Mesendoderm (in vitro differentiated cells): ENCODE measurements around the gene TAF4B. TPM values are rescaled to one million over a fixed set of nuclear protein-coding genes. Genes with fewer than 3 reads are reported as not detected.

Experiments
- DNase-seq: peaks from one replicate; pipeline ENCODE4 v3.0.0; 2013
- H2AK5ac ChIP-seq: 2 replicates; pipeline ENCODE4 v1.6.1; 2013; ENCODE audit warnings: low read length, inconsistent platforms
- H2BK120ac ChIP-seq: 2 replicates; pipeline ENCODE4 v1.6.1; 2013; ENCODE audit warnings: low read depth, mild to moderate bottlenecking, low read length, moderate library complexity, mixed read lengths
- H2BK15ac ChIP-seq: replicated peaks from 2 replicates; pipeline ENCODE4 v1.6.1; 2013; ENCODE audit warnings: low read depth, mild to moderate bottlenecking, moderate library complexity
- H2BK5ac ChIP-seq: 2 replicates; pipeline ENCODE4 v1.6.1; 2013; ENCODE audit warnings: low read length, inconsistent platforms
- H3K18ac ChIP-seq: 2 replicates; pipeline ENCODE4 v1.6.1; 2013; ENCODE audit warnings: mild to moderate bottlenecking, low read length, mixed read lengths
- H3K23ac ChIP-seq: one replicate; pipeline ENCODE4 v1.6.1; 2013; ENCODE audit warnings: low read length
- H3K27ac ChIP-seq: 2 replicates; pipeline ENCODE4 v1.5.1; 2013; ENCODE audit warnings: low read depth, mild to moderate bottlenecking, inconsistent platforms, low read length, moderate library complexity
- H3K27me3 ChIP-seq: 2 replicates; pipeline ENCODE4 v1.6.1; 2013; ENCODE audit warnings: low read length, control low read depth, mild to moderate bottlenecking, inconsistent platforms; ENCODE audit not compliant: insufficient read depth, poor library complexity
- H3K36me3 ChIP-seq: 2 replicates; pipeline ENCODE4 v1.6.1; 2013; ENCODE audit warnings: low read length, inconsistent platforms; ENCODE audit not compliant: control insufficient read depth, insufficient read depth
- H3K4ac ChIP-seq: one replicate; pipeline ENCODE4 v1.6.1; 2013; ENCODE audit warnings: low read depth, mild to moderate bottlenecking, low read length, moderate library complexity
- H3K4me1 ChIP-seq: 2 replicates; pipeline ENCODE4 v1.6.1; 2013; ENCODE audit warnings: low read depth, low read length, inconsistent platforms; ENCODE audit not compliant: control insufficient read depth
- H3K4me2 ChIP-seq: 2 replicates; pipeline ENCODE4 v1.6.1; 2013; ENCODE audit warnings: low read length
- H3K4me3 ChIP-seq: 2 replicates; pipeline ENCODE4 v1.5.1; 2013; ENCODE audit warnings: mild to moderate bottlenecking, low read length
- H3K56ac ChIP-seq: one replicate; pipeline ENCODE4 v1.6.1; 2013; ENCODE audit warnings: low read length
- H3K79me1 ChIP-seq: 2 replicates; pipeline ENCODE4 v1.6.1; 2013; ENCODE audit warnings: low read length, inconsistent platforms
- H3K79me2 ChIP-seq: 2 replicates; pipeline ENCODE4 v1.6.1; 2013; ENCODE audit warnings: mild to moderate bottlenecking, low read length; ENCODE audit not compliant: control insufficient read depth, insufficient read depth
- H3K9ac ChIP-seq: 2 replicates; pipeline ENCODE4 v1.6.1; 2013; ENCODE audit warnings: low read length, inconsistent platforms
- H4K5ac ChIP-seq: one replicate; pipeline ENCODE4 v1.6.1; 2013; ENCODE audit warnings: low read length
- H4K8ac ChIP-seq: one replicate; pipeline ENCODE4 v1.6.1; 2013; ENCODE audit warnings: low read depth, mild to moderate bottlenecking, control low read depth, low read length, moderate library complexity
- WGBS: extraction: QIAGEN DNeasy Blood & Tissue Kit; methylation state at CpG from one replicate; pipeline ENCODE4 v1.1.7; 2013; ENCODE audit warnings: low lambda C conversion rate, missing lambda C conversion rate; ENCODE audit not compliant: insufficient coverage; ENCODE audit errors: extremely low coverage; 5-methylcytosine and 5-hydroxymethylcytosine counted together
- polyA plus RNA-seq, 2 experiments: library from polyadenylated mRNA; stranded (reverse); fragments of 200-250 nt; gene quantifications; one replicate each; pipeline ENCODE4 v1.2.3, GENCODE V29; 2013

Gene TAF4B, protein sequence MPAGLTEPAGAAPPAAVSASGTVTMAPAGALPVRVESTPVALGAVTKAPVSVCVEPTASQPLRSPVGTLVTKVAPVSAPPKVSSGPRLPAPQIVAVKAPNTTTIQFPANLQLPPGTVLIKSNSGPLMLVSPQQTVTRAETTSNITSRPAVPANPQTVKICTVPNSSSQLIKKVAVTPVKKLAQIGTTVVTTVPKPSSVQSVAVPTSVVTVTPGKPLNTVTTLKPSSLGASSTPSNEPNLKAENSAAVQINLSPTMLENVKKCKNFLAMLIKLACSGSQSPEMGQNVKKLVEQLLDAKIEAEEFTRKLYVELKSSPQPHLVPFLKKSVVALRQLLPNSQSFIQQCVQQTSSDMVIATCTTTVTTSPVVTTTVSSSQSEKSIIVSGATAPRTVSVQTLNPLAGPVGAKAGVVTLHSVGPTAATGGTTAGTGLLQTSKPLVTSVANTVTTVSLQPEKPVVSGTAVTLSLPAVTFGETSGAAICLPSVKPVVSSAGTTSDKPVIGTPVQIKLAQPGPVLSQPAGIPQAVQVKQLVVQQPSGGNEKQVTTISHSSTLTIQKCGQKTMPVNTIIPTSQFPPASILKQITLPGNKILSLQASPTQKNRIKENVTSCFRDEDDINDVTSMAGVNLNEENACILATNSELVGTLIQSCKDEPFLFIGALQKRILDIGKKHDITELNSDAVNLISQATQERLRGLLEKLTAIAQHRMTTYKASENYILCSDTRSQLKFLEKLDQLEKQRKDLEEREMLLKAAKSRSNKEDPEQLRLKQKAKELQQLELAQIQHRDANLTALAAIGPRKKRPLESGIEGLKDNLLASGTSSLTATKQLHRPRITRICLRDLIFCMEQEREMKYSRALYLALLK
- 12.2 TPM for polyA plus RNA-seq (2013, experiment 1 of 2)
- polyA plus RNA-seq (2013, experiment 2 of 2) = 13.0 TPM

DNA sequence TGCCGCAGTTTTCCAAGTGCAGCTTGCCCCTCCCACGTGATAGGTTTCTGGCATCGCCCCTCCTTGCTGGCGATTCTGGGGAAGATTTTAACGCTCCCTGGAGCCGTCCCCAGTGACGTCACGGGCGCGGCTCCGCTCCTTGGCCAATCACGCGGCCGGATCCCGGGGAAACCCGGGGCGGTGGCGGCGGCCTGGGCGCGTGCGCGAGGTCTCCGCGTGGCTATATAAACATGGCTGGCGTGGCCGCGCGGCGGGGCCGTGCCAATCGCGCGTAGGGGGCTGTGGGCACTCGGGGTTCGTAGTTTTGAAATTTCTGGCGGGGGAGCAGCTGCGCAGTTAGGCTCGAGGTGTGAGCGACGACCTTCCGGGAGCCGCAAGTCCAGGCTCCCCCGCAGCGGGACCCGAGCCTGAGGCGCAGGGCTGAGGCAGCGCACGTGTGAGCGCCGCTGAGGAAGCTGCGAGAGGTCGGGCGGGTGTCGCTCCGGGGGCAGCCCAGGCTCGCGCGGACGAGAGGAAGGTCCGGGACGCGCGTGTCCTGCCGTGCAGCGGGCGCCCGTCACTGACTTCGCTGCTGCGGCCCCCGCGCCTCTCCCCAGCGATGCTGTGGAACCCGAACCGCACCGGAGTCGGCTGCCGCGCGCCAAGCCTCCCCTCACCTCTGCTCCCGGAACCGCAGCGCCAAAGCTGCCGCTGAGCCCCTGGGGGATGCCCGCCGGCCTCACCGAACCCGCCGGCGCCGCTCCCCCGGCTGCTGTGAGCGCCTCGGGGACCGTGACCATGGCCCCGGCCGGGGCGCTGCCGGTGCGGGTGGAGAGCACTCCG, at the start of gene TAF4B:
Gene TAF4B, plus strand, starts transcription at position 217 of the 822 bp plus-strand sequence. Its CDS starts 489 bp downstream, at position 706.
- H2BK5ac ChIP-seq = peak within 1 kb of the TSS; percentile 64
- peak within 1 kb of the TSS; percentile 70 for H3K4me3 ChIP-seq
- H2BK120ac ChIP-seq = no peak within 1 kb of the TSS
- no peak within 1 kb of the TSS for H2BK15ac ChIP-seq
- H3K9ac ChIP-seq = peak within 1 kb of the TSS; percentile 84
- H3K4me2 ChIP-seq = peak within 1 kb of the TSS; percentile 25
- H3K36me3 ChIP-seq = no peaks in the 10 kb centered on the region
- H3K27ac ChIP-seq = peak within 1 kb of the TSS; percentile 11
- WGBS = no CpG with 5 or more reads among the region's 101 CpGs
- peak within 1 kb of the TSS; percentile 21 for H3K4ac ChIP-seq
- H3K79me2 ChIP-seq = peaks cover 10% of the 10 kb centered on the region
- H2AK5ac ChIP-seq = no peak within 1 kb of the TSS
- H3K56ac ChIP-seq = peak within 1 kb of the TSS; percentile 94
- H3K18ac ChIP-seq = peak within 1 kb of the TSS; percentile 11
- no peaks in the 10 kb centered on the region for H3K27me3 ChIP-seq
- peaks cover 1% of the 10 kb centered on the region for H3K79me1 ChIP-seq
- peak within 1 kb of the TSS; percentile 67 for H3K23ac ChIP-seq
- H4K8ac ChIP-seq = no peak within 1 kb of the TSS
- no peak within 1 kb of the TSS for H4K5ac ChIP-seq
- H3K4me1 ChIP-seq = no peaks in the 10 kb centered on the region
- peak; percentile 97 for DNase-seq

DNA sequence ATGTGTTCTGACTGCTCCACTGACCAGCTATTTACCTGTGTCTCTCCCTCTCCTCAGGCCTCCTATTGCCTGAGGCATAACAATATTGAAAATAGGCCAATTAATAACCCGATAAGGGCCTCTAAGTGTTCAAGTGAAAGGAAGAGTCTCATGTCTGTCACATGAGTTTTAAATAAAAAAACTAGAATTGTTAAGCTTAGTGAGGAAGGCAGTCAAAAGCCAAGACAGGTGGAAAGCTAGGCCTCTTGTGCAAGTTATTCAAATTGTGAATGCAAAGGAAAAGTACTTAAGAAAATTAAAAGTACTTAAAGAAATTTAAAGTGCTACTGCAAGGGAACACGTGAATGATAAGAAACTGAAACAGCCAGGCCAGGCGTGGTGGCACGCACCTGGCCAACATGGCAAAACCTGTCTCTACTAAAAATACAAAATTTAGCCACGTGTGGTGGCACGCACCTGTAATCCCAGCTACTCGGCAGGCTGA, 44.9 kb upstream of the TAF4B start:
- Histone ChIP-seq H4K5ac (no peak overlapping the region), H3K4me3 (no peak overlapping the region), H3K9ac (no peak overlapping the region), H3K4me2 (no peak overlapping the region), H3K27me3 (no peaks in the 10 kb centered on the region), H2BK15ac (no peak overlapping the region), H4K8ac (no peak overlapping the region), H2BK120ac (no peak overlapping the region), H3K4me1 (no peaks in the 10 kb centered on the region), H2BK5ac (no peak overlapping the region), H2AK5ac (no peak overlapping the region), H3K23ac (no peak overlapping the region), H3K36me3 (no peaks in the 10 kb centered on the region), H3K56ac (no peak overlapping the region), H3K27ac (no peak overlapping the region), H3K4ac (no peak overlapping the region), H3K18ac (no peak overlapping the region), H3K79me1 (no peaks in the 10 kb centered on the region), H3K79me2 (no peaks in the 10 kb centered on the region)
- no CpG with 5 or more reads among the region's 7 CpGs for WGBS
- DNase-seq = no peak

DNA sequence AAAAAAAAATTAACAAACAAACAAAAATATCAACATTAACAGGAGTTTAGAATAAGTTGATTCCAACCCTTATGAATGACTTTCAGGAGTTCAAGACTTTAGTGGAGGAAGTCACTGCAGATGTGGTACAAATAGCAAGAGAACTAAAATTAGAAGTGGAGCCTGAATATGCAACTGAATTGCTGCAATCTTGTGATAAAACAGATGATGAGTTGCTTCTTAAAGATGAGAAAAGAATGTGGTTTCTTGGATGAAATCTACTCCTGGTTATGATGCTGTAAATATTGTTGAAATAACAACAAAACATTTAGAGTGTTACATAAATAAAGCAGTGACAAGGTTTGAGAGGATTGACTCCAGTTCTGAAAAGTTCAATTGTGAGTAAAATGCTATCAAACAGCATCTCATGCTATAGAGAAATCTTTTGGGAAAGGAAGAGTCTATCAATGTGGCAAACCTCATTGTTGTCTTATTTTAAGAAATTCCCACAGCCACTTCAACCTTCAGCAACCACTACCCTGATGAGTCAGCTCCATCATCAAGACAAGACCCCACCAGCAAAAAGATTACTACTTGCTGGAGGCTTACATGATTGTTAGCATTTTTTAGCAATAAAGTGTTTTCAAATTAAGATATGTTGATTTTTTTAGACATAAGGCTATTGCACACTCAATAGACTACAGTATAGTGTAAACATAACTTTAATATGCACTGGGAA, 42.7 kb upstream of the TAF4B start:
- Histone ChIP-seq H2BK5ac (no peak overlapping the region), H3K79me1 (no peaks in the 10 kb centered on the region), H3K23ac (no peak overlapping the region), H4K8ac (no peak overlapping the region), H3K27ac (no peak overlapping the region), H4K5ac (no peak overlapping the region), H3K27me3 (no peaks in the 10 kb centered on the region), H2BK120ac (no peak overlapping the region), H3K4me3 (no peak overlapping the region), H3K4me1 (no peaks in the 10 kb centered on the region), H3K4me2 (no peak overlapping the region), H3K56ac (no peak overlapping the region), H3K36me3 (no peaks in the 10 kb centered on the region), H3K4ac (no peak overlapping the region), H3K9ac (no peak overlapping the region), H3K79me2 (no peaks in the 10 kb centered on the region), H2BK15ac (no peak overlapping the region), H2AK5ac (no peak overlapping the region), H3K18ac (no peak overlapping the region)
- DNase-seq = no peak

DNA sequence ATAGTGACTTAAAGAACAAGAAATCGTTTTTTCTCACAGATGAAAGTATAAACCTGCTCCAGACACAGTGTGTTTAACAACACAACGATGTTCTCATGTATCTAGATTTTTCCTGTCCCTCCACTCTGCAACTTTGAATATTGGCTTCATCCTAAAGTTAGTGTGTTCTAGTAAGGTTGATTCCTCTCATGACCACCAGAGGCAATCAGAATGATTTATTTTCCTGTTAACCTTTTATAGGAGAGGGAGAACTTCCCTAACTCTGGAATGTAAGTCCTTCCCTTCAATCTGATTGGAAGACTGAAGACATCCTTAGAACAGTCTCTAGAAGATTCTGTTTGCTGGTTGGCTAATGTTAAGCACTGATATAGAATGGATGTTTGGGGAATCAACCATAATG, 41.0 kb upstream of the TAF4B start:
- DNase-seq = peak; percentile 75
- no peaks in the 10 kb centered on the region for H3K79me2 ChIP-seq
- no peak overlapping the region for H3K23ac ChIP-seq

DNA sequence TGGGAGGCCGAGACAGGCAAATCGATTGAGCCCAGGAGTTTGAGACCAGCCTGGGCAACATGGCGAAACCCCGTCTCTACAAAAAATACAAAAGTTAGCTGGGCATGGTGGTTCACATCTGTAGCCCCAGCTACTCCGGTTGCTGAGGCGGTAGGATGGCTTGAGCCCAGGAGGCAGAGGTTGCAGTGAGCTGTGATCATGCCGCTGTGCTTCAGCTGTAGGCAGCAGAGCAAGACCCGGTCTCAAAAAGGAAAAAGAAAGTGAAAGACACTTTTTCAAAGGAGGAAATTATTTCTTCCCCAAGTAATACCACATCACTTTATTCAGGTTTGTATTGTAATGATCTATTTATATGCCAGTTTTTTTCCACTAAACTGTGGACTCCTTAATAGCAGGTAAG, 35.7 kb upstream of the TAF4B start:
- DNase-seq = no peak
- no peak overlapping the region for H3K4me3 ChIP-seq
- H3K79me2 ChIP-seq = no peaks in the 10 kb centered on the region
- H2BK15ac ChIP-seq = no peak overlapping the region
- no peak overlapping the region for H4K5ac ChIP-seq
- H3K27me3 ChIP-seq = no peaks in the 10 kb centered on the region
- no CpG with 5 or more reads among the region's 8 CpGs for WGBS
- H3K4me2 ChIP-seq = no peak overlapping the region
- H3K56ac ChIP-seq = no peak overlapping the region
- H3K79me1 ChIP-seq = no peaks in the 10 kb centered on the region
- no peak overlapping the region for H3K9ac ChIP-seq
- no peaks in the 10 kb centered on the region for H3K4me1 ChIP-seq
- no peak overlapping the region for H3K18ac ChIP-seq
- no peak overlapping the region for H3K23ac ChIP-seq
- H2BK120ac ChIP-seq = no peak overlapping the region
- no peak overlapping the region for H2BK5ac ChIP-seq
- no peak overlapping the region for H3K27ac ChIP-seq
- no peak overlapping the region for H2AK5ac ChIP-seq
- H3K4ac ChIP-seq = no peak overlapping the region
- no peaks in the 10 kb centered on the region for H3K36me3 ChIP-seq
- no peak overlapping the region for H4K8ac ChIP-seq

More for the DNA sequence above, 41.0 kb upstream of the TAF4B start:
- no CpG with 5 or more reads among the region's 2 CpGs for WGBS
- Histone ChIP-seq H4K8ac (no peak overlapping the region), H3K4me1 (no peaks in the 10 kb centered on the region), H2BK15ac (no peak overlapping the region), H3K36me3 (no peaks in the 10 kb centered on the region), H3K79me1 (no peaks in the 10 kb centered on the region), H3K27ac (no peak overlapping the region), H3K18ac (no peak overlapping the region), H3K4me2 (no peak overlapping the region), H3K9ac (no peak overlapping the region), H3K4ac (no peak overlapping the region), H4K5ac (no peak overlapping the region), H2BK5ac (no peak overlapping the region), H2BK120ac (no peak overlapping the region), H3K4me3 (no peak overlapping the region), H2AK5ac (no peak overlapping the region), H3K56ac (no peak overlapping the region), H3K27me3 (no peaks in the 10 kb centered on the region)
